ENCODE data around the gene UBE2L5.

- TF ChIP-seq POLR2A (IDR thresholded peaks at IDR 0.05) (no peak), CTCF (IDR thresholded peaks at IDR 0.05) (no peak), POLR2AphosphoS5 (IDR thresholded peaks at IDR 0.05) (no peak)
These were observed 4.1 kb upstream of the UBE2L5 start for GRCh38 chr13:30418075-30418716.
